Measurements from ENCODE around the gene TMED6. TPM values are rescaled to one million over a fixed set of nuclear protein-coding genes. Genes with fewer than 3 reads are reported as not detected.

The TMED6 gene
- total RNA-seq, 2 donors from 2014 or later = 0.53 to 0.66 TPM

- H3K27ac ChIP-seq (ENCODE audit: low read depth, low read length) = no peak overlapping the region
- Mint-ChIP-seq H3K4me1 (peaks cover 17% of the 10 kb centered on the region), H3K4me3 (no peak overlapping the region), H3K9me3 (no peaks in the 10 kb centered on the region), H3K27ac (peak overlapping the region; percentile 91), H3K36me3 (ENCODE audit: low read depth) (no peaks in the 10 kb centered on the region), H3K27me3 (ENCODE audit: insufficient read depth) (no peaks in the 10 kb centered on the region)
- no peaks in the 10 kb centered on the region for H3K27me3 ChIP-seq (ENCODE audit: control insufficient read depth, insufficient read depth, low read length, poor library complexity, severe bottlenecking)
- no peaks in the 10 kb centered on the region for H3K9me3 ChIP-seq (ENCODE audit: control insufficient read depth, low read length)
- no peak overlapping the region for H3K9ac ChIP-seq (ENCODE audit: extremely low read depth, low read length, poor library complexity, severe bottlenecking)
- no peaks in the 10 kb centered on the region for H3K4me1 ChIP-seq (ENCODE audit: control insufficient read depth, insufficient read depth, low read length)
- TF ChIP-seq CTCF (conservative IDR thresholded peaks at IDR 0.05) = peak; percentile 86
- H3K36me3 ChIP-seq (ENCODE audit: control insufficient read depth, insufficient read depth, low read length) = no peaks in the 10 kb centered on the region
- peak; percentile 86 for DNase-seq
- 38 to 49% methylated on average over 8 to 12 of the region's 13 CpGs for WGBS, 2 experiments (ENCODE audit: insufficient coverage in 1 of 2, insufficient read length in 1 of 2)
- H3K4me3 ChIP-seq (ENCODE audit: low read length) = no peak overlapping the region
These were observed 44.8 kb upstream of the TMED6 start for GRCh38 chr16:69396187-69397061.

GRCh38 chr16:69395859-69396186 lies 44.2 kb upstream of the TMED6 start:
- Mint-ChIP-seq H3K27ac (peak overlapping the region; percentile 91), H3K27me3 (ENCODE audit: insufficient read depth) (no peaks in the 10 kb centered on the region), H3K9me3 (no peaks in the 10 kb centered on the region), H3K36me3 (ENCODE audit: low read depth) (no peaks in the 10 kb centered on the region), H3K4me1 (peaks cover 17% of the 10 kb centered on the region), H3K4me3 (no peak overlapping the region)
- H3K4me1 ChIP-seq (ENCODE audit: control insufficient read depth, insufficient read depth, low read length) = no peaks in the 10 kb centered on the region
- H3K9me3 ChIP-seq (ENCODE audit: control insufficient read depth, low read length) = no peaks in the 10 kb centered on the region
- no peaks in the 10 kb centered on the region for H3K27me3 ChIP-seq (ENCODE audit: control insufficient read depth, insufficient read depth, low read length, poor library complexity, severe bottlenecking)
- no peak overlapping the region for H3K27ac ChIP-seq (ENCODE audit: low read depth, low read length)
- no peak overlapping the region for H3K4me3 ChIP-seq (ENCODE audit: low read length)
- no peak overlapping the region for H3K9ac ChIP-seq (ENCODE audit: extremely low read depth, low read length, poor library complexity, severe bottlenecking)
- no peaks in the 10 kb centered on the region for H3K36me3 ChIP-seq (ENCODE audit: control insufficient read depth, insufficient read depth, low read length)
- TF ChIP-seq CTCF (conservative IDR thresholded peaks at IDR 0.05) = no peak
- DNase-seq = no peak

- Histone ChIP-seq H3K9me3 (ENCODE audit: control insufficient read depth, low read length) (no peaks in the 10 kb centered on the region), H3K27me3 (ENCODE audit: control insufficient read depth, insufficient read depth, low read length, poor library complexity, severe bottlenecking) (no peaks in the 10 kb centered on the region), H3K36me3 (ENCODE audit: control insufficient read depth, insufficient read depth, low read length) (no peaks in the 10 kb centered on the region), H3K27ac (ENCODE audit: low read depth, low read length) (no peak overlapping the region), H3K9ac (ENCODE audit: extremely low read depth, low read length, poor library complexity, severe bottlenecking) (no peak overlapping the region), H3K4me1 (ENCODE audit: control insufficient read depth, insufficient read depth, low read length) (no peaks in the 10 kb centered on the region), H3K4me3 (ENCODE audit: low read length) (no peak overlapping the region)
- H3K27me3 Mint-ChIP-seq (ENCODE audit: insufficient read depth) = no peaks in the 10 kb centered on the region
- no peak overlapping the region for H3K4me3 Mint-ChIP-seq
- peaks cover 17% of the 10 kb centered on the region for H3K4me1 Mint-ChIP-seq
- no peak overlapping the region for H3K27ac Mint-ChIP-seq
- H3K9me3 Mint-ChIP-seq = no peaks in the 10 kb centered on the region
- TF ChIP-seq CTCF (conservative IDR thresholded peaks at IDR 0.05) = no peak
- DNase-seq = no peak
- H3K36me3 Mint-ChIP-seq (ENCODE audit: low read depth) = no peaks in the 10 kb centered on the region
- 89 to 93% methylated on average over 5 to 10 of the region's 10 CpGs for WGBS, 2 experiments (ENCODE audit: insufficient coverage in 1 of 2, insufficient read length in 1 of 2)
These were observed 42.6 kb upstream of the TMED6 start for GRCh38 chr16:69393898-69394849.

Measured in endodermal cell (in vitro differentiated cells).